Measurements from ENCODE around the gene HSPA1A. TPM values are rescaled to one million over a fixed set of nuclear protein-coding genes. Genes with fewer than 3 reads are reported as not detected.

Gene HSPA1A
- total and polyA plus RNA-seq, 11 donors: 157 to 412 (median 196) TPM

DNA sequence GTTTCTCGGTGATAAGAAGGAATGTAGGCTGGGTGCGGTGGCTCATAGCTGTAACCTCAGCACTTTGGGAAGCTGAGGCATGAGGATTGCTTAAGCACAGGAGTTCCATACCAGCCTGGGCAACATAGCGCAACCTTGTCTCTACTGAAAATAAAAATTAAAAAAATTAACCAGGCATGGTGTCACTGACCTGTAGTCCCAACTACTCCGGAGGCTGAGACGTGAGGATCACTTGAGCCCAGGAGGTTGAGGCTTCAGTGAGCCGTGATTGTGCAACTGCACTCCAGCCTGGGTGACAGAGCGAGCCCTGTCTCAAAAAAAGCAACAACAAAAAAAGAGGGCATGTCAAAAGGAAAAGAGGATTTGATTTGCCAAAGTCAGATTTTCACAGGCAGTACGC is 43.4 kb downstream of the HSPA1A start:
- 89 to 97% (median 97%) methylated on average over 8 of the region's 8 CpGs for WGBS, 4 donors
- TF ChIP-seq POLR2A (IDR thresholded peaks at IDR 0.05): no peak
- TF ChIP-seq, protein P1, sequence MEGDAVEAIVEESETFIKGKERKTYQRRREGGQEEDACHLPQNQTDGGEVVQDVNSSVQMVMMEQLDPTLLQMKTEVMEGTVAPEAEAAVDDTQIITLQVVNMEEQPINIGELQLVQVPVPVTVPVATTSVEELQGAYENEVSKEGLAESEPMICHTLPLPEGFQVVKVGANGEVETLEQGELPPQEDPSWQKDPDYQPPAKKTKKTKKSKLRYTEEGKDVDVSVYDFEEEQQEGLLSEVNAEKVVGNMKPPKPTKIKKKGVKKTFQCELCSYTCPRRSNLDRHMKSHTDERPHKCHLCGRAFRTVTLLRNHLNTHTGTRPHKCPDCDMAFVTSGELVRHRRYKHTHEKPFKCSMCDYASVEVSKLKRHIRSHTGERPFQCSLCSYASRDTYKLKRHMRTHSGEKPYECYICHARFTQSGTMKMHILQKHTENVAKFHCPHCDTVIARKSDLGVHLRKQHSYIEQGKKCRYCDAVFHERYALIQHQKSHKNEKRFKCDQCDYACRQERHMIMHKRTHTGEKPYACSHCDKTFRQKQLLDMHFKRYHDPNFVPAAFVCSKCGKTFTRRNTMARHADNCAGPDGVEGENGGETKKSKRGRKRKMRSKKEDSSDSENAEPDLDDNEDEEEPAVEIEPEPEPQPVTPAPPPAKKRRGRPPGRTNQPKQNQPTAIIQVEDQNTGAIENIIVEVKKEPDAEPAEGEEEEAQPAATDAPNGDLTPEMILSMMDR (IDR thresholded peaks at IDR 0.05): no peak
- ATAC-seq (no peak), DNase-seq (no peak)
- H3K9me3 ChIP-seq: no peaks in the 10 kb centered on the region
- no peaks in the 10 kb centered on the region for H3K27me3 ChIP-seq
- no peak overlapping the region for H3K4me3 ChIP-seq
- intact Hi-C loops (cut with DNase I): no loop called here
- H3K36me3 ChIP-seq: peaks cover 0 to 54% (median 41%) of the 10 kb centered on the region in 9 donors
- H3K4me1 ChIP-seq: peaks cover 0 to 17% (median 13%) of the 10 kb centered on the region in 12 donors
- no peak overlapping the region for H3K27ac ChIP-seq

DNA sequence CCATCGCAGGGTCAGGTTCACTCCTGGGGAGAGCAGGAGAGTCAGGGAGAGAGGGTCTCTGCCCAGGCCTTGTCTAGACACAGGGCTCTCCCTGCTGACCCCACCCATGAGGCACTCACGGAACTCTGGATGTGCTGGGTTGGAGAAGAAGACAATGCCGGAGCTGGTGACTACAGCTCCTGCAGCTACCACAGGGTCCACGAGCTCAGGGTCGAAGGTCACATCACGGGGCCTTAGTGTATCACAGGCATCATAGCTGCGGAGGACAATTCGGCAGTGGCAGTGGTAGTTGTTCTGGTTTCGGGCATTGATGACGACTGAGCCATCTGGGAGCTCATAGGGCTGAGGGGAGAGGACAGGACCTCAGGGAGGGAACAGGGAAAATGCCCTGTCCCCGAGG is 44.6 kb downstream of the HSPA1A start:
- 90 to 94% (median 92%) methylated on average over 10 to 11 of the region's 11 CpGs for WGBS, 4 donors
- Histone ChIP-seq H3K27me3 (no peaks in the 10 kb centered on the region), H3K4me1 (peaks cover 0 to 24% (median 16%) of the 10 kb centered on the region in 12 donors), H3K36me3 (peaks cover 0 to 54% (median 41%) of the 10 kb centered on the region in 9 donors), H3K4me3 (no peak overlapping the region), H3K27ac (no peak overlapping the region), H3K9me3 (no peaks in the 10 kb centered on the region)
- intact Hi-C loops (cut with DNase I): loop anchor here in 1 of 10 donors (10.0 kb wide), 1 partner anchor 175 kb away; the partner anchor contains the start of gene LY6G5C
- ATAC-seq (no peak), DNase-seq (no peak)
- TF ChIP-seq, protein P1 (IDR thresholded peaks at IDR 0.05): no peak
- TF ChIP-seq POLR2A (IDR thresholded peaks at IDR 0.05): no peak

DNA sequence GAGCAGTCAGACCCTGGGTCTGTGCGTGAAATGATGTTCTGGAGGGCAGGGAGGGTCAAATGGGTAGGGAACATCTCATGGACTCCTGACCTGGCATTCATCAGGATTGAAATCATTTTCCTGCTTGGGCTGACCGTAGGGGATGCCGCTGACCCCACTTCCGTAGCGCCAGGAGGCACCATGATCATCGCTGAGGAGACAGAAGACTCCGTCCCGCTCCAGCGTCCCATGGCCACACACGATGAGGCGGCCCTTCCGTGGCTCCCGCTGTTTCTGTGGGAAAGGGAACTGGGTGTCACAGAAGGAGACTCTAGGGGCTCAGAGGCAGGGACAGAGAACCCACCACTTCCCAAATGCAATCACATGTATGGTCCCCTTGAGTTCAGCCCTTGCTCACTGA is 45.0 kb downstream of the HSPA1A start:
- Histone ChIP-seq H3K9me3 (no peaks in the 10 kb centered on the region), H3K27ac (no peak overlapping the region), H3K36me3 (peaks cover 0 to 53% (median 41%) of the 10 kb centered on the region in 9 donors), H3K4me1 (peaks cover 0 to 24% (median 16%) of the 10 kb centered on the region in 12 donors), H3K27me3 (no peaks in the 10 kb centered on the region), H3K4me3 (no peak overlapping the region)
- intact Hi-C loops (cut with DNase I): loop anchor here in 1 of 10 donors (10.0 kb wide), 1 partner anchor 176 kb away; the partner anchor contains the start of gene LY6G5C
- no peak for DNase-seq
- TF ChIP-seq, protein P1 (IDR thresholded peaks at IDR 0.05): no peak
- no peak for TF ChIP-seq POLR2A (IDR thresholded peaks at IDR 0.05)
- no peak for ATAC-seq
- 92 to 97% (median 94%) methylated on average over 12 to 13 of the region's 13 CpGs for WGBS, 4 donors

DNA sequence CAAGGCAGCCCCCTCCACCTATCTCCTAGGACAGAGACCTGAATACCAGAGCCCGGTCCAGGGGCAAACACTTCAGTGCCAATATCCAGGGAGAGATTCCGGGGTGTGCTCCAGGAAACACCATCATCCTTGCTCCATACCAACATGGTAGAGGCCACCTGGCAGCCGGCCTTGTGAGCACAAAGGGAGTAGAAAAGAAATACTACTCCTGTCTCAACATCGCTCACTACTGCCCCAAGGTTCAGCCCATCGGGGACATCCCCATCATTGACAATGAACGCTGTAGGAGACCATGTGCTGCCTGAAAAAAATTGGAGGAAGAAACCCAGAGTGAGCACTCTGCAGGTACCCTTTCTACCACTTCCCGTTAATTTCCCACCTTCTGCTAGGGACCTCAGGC is 45.8 kb downstream of the HSPA1A start:
- no peak overlapping the region for H3K4me3 ChIP-seq
- H3K27me3 ChIP-seq: no peaks in the 10 kb centered on the region
- TF ChIP-seq POLR2A (IDR thresholded peaks at IDR 0.05): no peak
- TF ChIP-seq, protein P1 (IDR thresholded peaks at IDR 0.05): no peak
- 93 to 96% (median 94%) methylated on average over 7 of the region's 7 CpGs for WGBS, 4 donors
- no peak for ATAC-seq
- intact Hi-C loops (cut with DNase I): loop anchor here in 1 of 10 donors (10.0 kb wide), 1 partner anchor 176 kb away; the partner anchor contains the start of gene LY6G5C
- no peaks in the 10 kb centered on the region for H3K9me3 ChIP-seq
- peaks cover 0 to 24% (median 16%) of the 10 kb centered on the region in 12 donors for H3K4me1 ChIP-seq
- no peak for DNase-seq
- peaks cover 0 to 49% (median 41%) of the 10 kb centered on the region in 9 donors for H3K36me3 ChIP-seq
- H3K27ac ChIP-seq: no peak overlapping the region
